SK-N-SH (cell line): ENCODE measurements around the gene CPB1. TPM values are rescaled to one million over a fixed set of nuclear protein-coding genes. Genes with fewer than 3 reads are reported as not detected.

Experiments used
- CTCF ChIA-PET: fragments of 300-600, 350-600 bp; formaldehyde crosslinking; extraction: SDS; loops from one replicate; lab custom pipeline; 2021; lab: Yijun Ruan, JAX
- POLR2A ChIA-PET: fragments of 350-600 bp; sonication (Branson Sonifier 250); formaldehyde crosslinking; extraction: SDS; loops from one replicate; lab custom pipeline; 2020; ENCODE audit warnings: antibody characterized with exemption, inconsistent platforms; lab: Yijun Ruan, JAX
- DNase-seq: peaks from one replicate; pipeline ENCODE4 v3.0.0; 2012
- H2AFZ ChIP-seq: fragments of 200-600 bp; sonication (generic); 2 replicates; pipeline ENCODE4 v1.8.1; 2016; ENCODE audit warnings: antibody characterized with exemption, mild to moderate bottlenecking, low read depth
- H3F3A ChIP-seq: fragments of 200-600 bp; sonication (generic); replicated peaks from 2 replicates; pipeline ENCODE3; 2016; ENCODE audit warnings: antibody characterized with exemption, mild to moderate bottlenecking; ENCODE audit not compliant: insufficient read depth
- H3K27ac ChIP-seq, 2 experiments: fragments of 200-500 bp in 1 of 2; fragments of 200-600 bp in 1 of 2; sonication (Bioruptor generic) in 1 of 2; sonication (generic), shearing (Covaris generic) in 1 of 2; 2 replicates each; pipeline versions ENCODE4 v1.5.1 to v1.6.1; 2014 to 2016; ENCODE audit warnings: low read depth in 2 of 2, inconsistent platforms in 1 of 2, low read length in 1 of 2, mild to moderate bottlenecking in 1 of 2, mixed read lengths in 1 of 2
- H3K27me3 ChIP-seq: fragments of 200-600 bp; sonication (generic), shearing (Covaris generic); 2 replicates; pipeline ENCODE4 v1.6.1; 2016; ENCODE audit warnings: mixed run types; ENCODE audit not compliant: insufficient read depth
- H3K36me3 ChIP-seq, 2 experiments: fragments of 200-500 bp in 1 of 2; fragments of 200-600 bp in 1 of 2; sonication (Bioruptor generic) in 1 of 2; sonication (generic) in 1 of 2; replicated peaks in 1 of 2; 2 replicates each; pipeline versions ENCODE3 to v1.5.1; 2014 to 2016; ENCODE audit warnings: low read length in 1 of 2, mild to moderate bottlenecking in 1 of 2; ENCODE audit not compliant: insufficient read depth in 2 of 2, control insufficient read depth in 1 of 2
- H3K4me1 ChIP-seq, 2 experiments: fragments of 200-500 bp in 1 of 2; fragments of 200-600 bp in 1 of 2; sonication (Bioruptor generic) in 1 of 2; sonication (generic), shearing (Covaris generic) in 1 of 2; 2 replicates each; pipeline versions ENCODE4 v1.5.1 to v1.6.1; 2014 to 2016; ENCODE audit warnings: low read depth in 1 of 2, low read length in 1 of 2, mixed run types in 1 of 2; ENCODE audit not compliant: insufficient read depth in 2 of 2, control insufficient read depth in 1 of 2
- H3K4me2 ChIP-seq: fragments of 200-600 bp; sonication (generic), shearing (Covaris generic); 2 replicates; pipeline ENCODE4 v1.6.1; 2017; ENCODE audit warnings: mixed run types
- H3K4me3 ChIP-seq, 2 experiments: fragments of 200-500 bp in 1 of 2; fragments of 200-600 bp in 1 of 2; sonication (Bioruptor generic) in 1 of 2; sonication (generic), shearing (Covaris generic) in 1 of 2; 2 replicates each; pipeline versions ENCODE4 v1.5.1 to v1.8.1; 2014 to 2016; ENCODE audit warnings: low read depth in 2 of 2, inconsistent platforms in 1 of 2, low read length in 1 of 2, mild to moderate bottlenecking in 1 of 2, mixed read lengths in 1 of 2, moderate library complexity in 1 of 2
- H3K79me2 ChIP-seq: fragments of 200-600 bp; sonication (generic); 2 replicates; pipeline ENCODE4 v1.8.1; 2017; ENCODE audit warnings: mild to moderate bottlenecking; ENCODE audit not compliant: insufficient read depth
- H3K9ac ChIP-seq: fragments of 200-600 bp; sonication (generic); 2 replicates; pipeline ENCODE4 v1.6.1; 2017; ENCODE audit warnings: mixed run types
- H3K9me2 ChIP-seq: fragments of 200-600 bp; sonication (generic); 2 replicates; pipeline ENCODE4 v1.6.1; 2017; ENCODE audit warnings: mixed run types
- H3K9me3 ChIP-seq: fragments of 200-600 bp; sonication (generic); 2 replicates; pipeline ENCODE4 v1.6.1; 2017; ENCODE audit warnings: mixed run types, mild to moderate bottlenecking, moderate library complexity
- H4K20me1 ChIP-seq: fragments of 200-600 bp; sonication (generic); 2 replicates; pipeline ENCODE4 v1.6.1; 2017; ENCODE audit warnings: mild to moderate bottlenecking, mixed run types; ENCODE audit not compliant: insufficient read depth
- CHD2 ChIP-seq: fragments of 150-350 bp; IDR thresholded peaks from 2 replicates; pipeline ENCODE4 v1.6.1; 2018; ENCODE audit warnings: low read length; ENCODE audit not compliant: partially characterized antibody
- ELF1 ChIP-seq: IDR thresholded peaks from 2 replicates; pipeline ENCODE4 v1.4.0; 2012
- EP300 ChIP-seq, 2 experiments: IDR thresholded peaks; 2 replicates each; pipeline versions ENCODE4 v1.4.0 to v1.6.1; 2012; ENCODE audit warnings: borderline replicate concordance in 1 of 2, low read depth in 1 of 2, low read length in 1 of 2
- FOSL2 ChIP-seq: IDR thresholded peaks from 2 replicates; pipeline ENCODE4 v1.4.0; 2012; ENCODE audit warnings: low read depth, mild to moderate bottlenecking, moderate library complexity, borderline replicate concordance
- FOXJ3 ChIP-seq: sonication (generic); formaldehyde crosslinking; IDR thresholded peaks from 2 replicates; pipeline ENCODE4 v1.5.1; 2020; ENCODE audit warnings: mild to moderate bottlenecking, missing genetic modification reagents
- GABPA ChIP-seq: IDR thresholded peaks from 2 replicates; pipeline ENCODE4 v1.4.0; 2012; ENCODE audit warnings: low read depth, mild to moderate bottlenecking
- GATA2 ChIP-seq: sonication (generic); formaldehyde crosslinking; IDR thresholded peaks from 2 replicates; pipeline ENCODE4 v1.5.0; 2020; ENCODE audit warnings: mild to moderate bottlenecking, missing genetic modification reagents
- NFIC ChIP-seq: IDR thresholded peaks from 2 replicates; pipeline ENCODE4 v1.4.0; 2012; ENCODE audit warnings: borderline replicate concordance
- NRF1 ChIP-seq: IDR thresholded peaks from 2 replicates; pipeline ENCODE4 v1.6.1; 2012; ENCODE audit warnings: low read depth, mild to moderate bottlenecking, low read length
- RAD21 ChIP-seq: IDR thresholded peaks from 2 replicates; pipeline ENCODE4 v1.6.1; 2012; ENCODE audit warnings: mild to moderate bottlenecking, low read length
- RCOR1 ChIP-seq: fragments of 150-350 bp; IDR thresholded peaks from 2 replicates; pipeline ENCODE4 v1.6.1; 2017; ENCODE audit warnings: antibody characterized with exemption, low read length
- REST ChIP-seq: IDR thresholded peaks from 2 replicates; pipeline ENCODE4 v1.6.1; 2012; ENCODE audit warnings: mild to moderate bottlenecking, low read depth, low read length, moderate library complexity
- SIN3A ChIP-seq: IDR thresholded peaks from 2 replicates; pipeline ENCODE4 v1.6.1; 2012; ENCODE audit warnings: low read depth, mild to moderate bottlenecking, low read length, moderate library complexity, borderline replicate concordance
- TAF1 ChIP-seq: IDR thresholded peaks from 2 replicates; pipeline ENCODE4 v1.6.1; 2012; ENCODE audit warnings: low read depth, mild to moderate bottlenecking, low read length, moderate library complexity, borderline replicate concordance
- TCF12 ChIP-seq: IDR thresholded peaks from 2 replicates; pipeline ENCODE4 v1.4.0; 2012
- TEAD4 ChIP-seq: IDR thresholded peaks from 2 replicates; pipeline ENCODE4 v1.4.0; 2012; ENCODE audit warnings: mild to moderate bottlenecking, borderline replicate concordance; ENCODE audit not compliant: insufficient read depth
- YY1 ChIP-seq: IDR thresholded peaks from 2 replicates; pipeline ENCODE4 v1.4.0; 2012; ENCODE audit warnings: low read depth, mild to moderate bottlenecking
- WGBS: methylation state at CpG from one replicate; pipeline ENCODE4 v1.1.6; 2017; ENCODE audit warnings: low lambda C conversion rate; 5-methylcytosine and 5-hydroxymethylcytosine counted together
- polyA plus RNA-seq, 3 experiments: library from polyadenylated mRNA; depleted of rRNA; stranded (reverse); fragments of >200 nt; gene quantifications; 2 replicates each; pipeline ENCODE4 v1.2.3, GENCODE V29; 2012

The CPB1 gene
- polyA plus RNA-seq, 1 of the 3 experiments (the other 2 are of a cell fraction): 0.26 TPM

- Histone ChIP-seq H3K27me3 (no peaks in the 10 kb centered on the region; the same call in 1 of the 2 replicates), H4K20me1 (no peaks in the 10 kb centered on the region), H3K4me1 (no peaks in the 10 kb centered on the region), H3K9me3 (no peaks in the 10 kb centered on the region), H3K36me3 (no peaks in the 10 kb centered on the region), H3K4me2 (no peak overlapping the region), H3F3A (no peaks in the 10 kb centered on the region), H3K4me3 (no peak overlapping the region), H2AFZ (no peak overlapping the region), H3K27ac (no peak overlapping the region), H3K9me2 (no peaks in the 10 kb centered on the region), H3K79me2 (no peaks in the 10 kb centered on the region), H3K9ac (no peak overlapping the region)
- POLR2A ChIA-PET: no interaction called here
- TF ChIP-seq TEAD4 (no peak), RCOR1 (no peak)
- CTCF ChIA-PET: no interaction called here
- 34% methylated on average over 1 of the region's 1 CpG for WGBS
- DNase-seq: no peak
These were observed 27.2 kb upstream of the CPB1 start for GRCh38 chr3:148800414-148800813.

- no peaks in the 10 kb centered on the region for H4K20me1 ChIP-seq
- 15% methylated on average over 2 of the region's 2 CpGs for WGBS
- POLR2A ChIA-PET: no interaction called here
- H3K79me2 ChIP-seq: no peaks in the 10 kb centered on the region
- no peaks in the 10 kb centered on the region; the same call in 1 of the 2 replicates for H3K27me3 ChIP-seq
- no peak overlapping the region for H3K9ac ChIP-seq
- no peak for TF ChIP-seq FOSL2
- no peak for TF ChIP-seq ELF1
- no peak for TF ChIP-seq RAD21
- no peak for TF ChIP-seq SIN3A
- no peak for TF ChIP-seq GABPA
- no peak for TF ChIP-seq RCOR1
- no peak for TF ChIP-seq NFIC
- TF ChIP-seq, all 33 proteins: peak for 0
- H3F3A ChIP-seq: no peaks in the 10 kb centered on the region
- H3K4me1 ChIP-seq: no peaks in the 10 kb centered on the region; a peak in 1 of 4 replicates
- H3K4me3 ChIP-seq: no peak overlapping the region
- no peak overlapping the region for H3K27ac ChIP-seq
- H3K9me2 ChIP-seq: no peaks in the 10 kb centered on the region
- no peak for DNase-seq
- no peaks in the 10 kb centered on the region for H3K9me3 ChIP-seq
- CTCF ChIA-PET: no interaction called here
- H2AFZ ChIP-seq: no peak overlapping the region
- H3K36me3 ChIP-seq: no peaks in the 10 kb centered on the region
- no peak overlapping the region for H3K4me2 ChIP-seq
These were observed 17.8 kb upstream of the CPB1 start for GRCh38 chr3:148809835-148810234.

GRCh38 chr3:148815316-148816110, 12.1 kb upstream of the CPB1 start:
- WGBS: 13% methylated on average over 11 of the region's 11 CpGs
- H3K4me3 ChIP-seq: peak overlapping the region in 1 of 2 experiments; percentile 6; a peak in 1 of 4 replicates
- no peaks in the 10 kb centered on the region for H4K20me1 ChIP-seq
- ChIA-PET POLR2A (no interaction called here), CTCF (interaction anchor here (1.0 kb wide), 1 partner anchor 89 kb away, joined by 3 read pairs; no protein-coding TSS in a partner anchor)
- H3K4me2 ChIP-seq: no peak overlapping the region
- H3K27me3 ChIP-seq: no peaks in the 10 kb centered on the region; the same call in 1 of the 2 replicates
- no peaks in the 10 kb centered on the region for H3K79me2 ChIP-seq
- H3F3A ChIP-seq: no peaks in the 10 kb centered on the region
- peak overlapping the region in 1 of 2 experiments; percentile 93; a peak in 2 of 4 replicates for H3K27ac ChIP-seq
- H3K9me3 ChIP-seq: no peaks in the 10 kb centered on the region
- H3K9ac ChIP-seq: no peak overlapping the region
- no peak overlapping the region for H2AFZ ChIP-seq
- H3K36me3 ChIP-seq: no peaks in the 10 kb centered on the region
- H3K9me2 ChIP-seq: no peaks in the 10 kb centered on the region
- peak; percentile 65 for DNase-seq
- H3K4me1 ChIP-seq: peaks cover 0 to 18% of the 10 kb centered on the region in 2 experiments; a peak in 2 of 4 replicates
- TF ChIP-seq CHD2: peak; percentile 84
- peak; percentile 96 for TF ChIP-seq GATA2 (CRISPR knock-in tag)
- no peak for TF ChIP-seq NRF1
- peak; percentile 24 for TF ChIP-seq RAD21
- peak; percentile 38 for TF ChIP-seq TCF12
- peak in 1 of 2 experiments; percentile 95; a peak in 2 of 4 replicates for TF ChIP-seq EP300 (IDR thresholded peaks at IDR 0.05; ENCODE audit: borderline replicate concordance in 1 of 2, low read depth in 1 of 2, low read length in 1 of 2)
- no peak for TF ChIP-seq TAF1
- peak; percentile 86 for TF ChIP-seq FOXJ3 (CRISPR knock-in tag)
- TF ChIP-seq REST: no peak
- TF ChIP-seq RCOR1: peak; percentile 96
- no peak for TF ChIP-seq YY1
